GM04503 (cell line): Measurements from ENCODE around the gene EBF4.
"Not testable (repeated sequence)": the region's sequence is repeated elsewhere in the genome, so short reads cannot be mapped to it uniquely, and the experiment has no call there.

Experiments
- DNase-seq: peaks from one replicate; pipeline ENCODE4 v3.0.0-alpha.2; 2012; ENCODE audit warnings: low read depth

Gene EBF4

GRCh38 chr20:2796011-2796660 is 103.6 kb downstream of the EBF4 start:
- DNase-seq = no peak

DNA sequence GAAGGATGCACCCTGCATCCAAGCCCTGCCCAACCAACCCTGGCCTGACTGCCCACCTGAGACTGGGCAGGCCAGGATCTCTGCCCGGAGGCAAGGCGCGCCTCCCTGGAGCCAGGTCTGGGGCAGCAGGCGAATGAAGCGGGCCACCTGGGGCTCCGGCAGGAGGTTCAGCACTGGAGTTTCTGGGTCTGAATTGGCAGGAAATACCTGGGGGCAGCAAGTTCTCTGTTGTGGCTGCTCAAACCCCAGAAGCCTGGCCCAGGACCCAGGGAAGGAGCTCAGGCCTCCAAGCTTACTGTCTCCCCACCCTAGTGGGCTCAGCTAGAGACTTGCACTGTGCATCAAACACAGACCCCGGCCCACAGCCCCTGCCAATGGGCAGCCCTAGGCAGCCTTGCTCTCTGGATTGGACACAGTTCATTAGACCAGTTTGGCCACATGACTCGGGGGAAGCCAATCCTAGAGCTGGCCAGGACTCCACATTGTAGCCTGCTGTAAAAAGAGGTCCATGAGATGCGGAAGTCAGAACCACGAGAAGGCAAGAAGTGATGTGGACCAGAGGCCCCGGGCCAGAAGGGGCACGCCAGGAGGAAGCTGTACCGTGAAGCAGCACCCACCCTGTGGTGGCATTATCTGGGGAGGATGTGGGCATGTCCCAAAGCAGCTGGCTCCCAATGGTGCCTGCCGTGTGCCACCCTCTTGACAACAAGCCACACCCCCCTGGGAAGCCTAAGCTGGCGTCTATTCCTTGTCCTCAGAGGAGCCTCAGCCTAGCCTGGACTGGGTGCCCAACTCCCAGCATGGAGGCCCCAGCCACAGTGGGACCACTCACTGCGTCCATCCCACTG is 104.8 kb downstream of the EBF4 start:
- no peak for DNase-seq

DNA sequence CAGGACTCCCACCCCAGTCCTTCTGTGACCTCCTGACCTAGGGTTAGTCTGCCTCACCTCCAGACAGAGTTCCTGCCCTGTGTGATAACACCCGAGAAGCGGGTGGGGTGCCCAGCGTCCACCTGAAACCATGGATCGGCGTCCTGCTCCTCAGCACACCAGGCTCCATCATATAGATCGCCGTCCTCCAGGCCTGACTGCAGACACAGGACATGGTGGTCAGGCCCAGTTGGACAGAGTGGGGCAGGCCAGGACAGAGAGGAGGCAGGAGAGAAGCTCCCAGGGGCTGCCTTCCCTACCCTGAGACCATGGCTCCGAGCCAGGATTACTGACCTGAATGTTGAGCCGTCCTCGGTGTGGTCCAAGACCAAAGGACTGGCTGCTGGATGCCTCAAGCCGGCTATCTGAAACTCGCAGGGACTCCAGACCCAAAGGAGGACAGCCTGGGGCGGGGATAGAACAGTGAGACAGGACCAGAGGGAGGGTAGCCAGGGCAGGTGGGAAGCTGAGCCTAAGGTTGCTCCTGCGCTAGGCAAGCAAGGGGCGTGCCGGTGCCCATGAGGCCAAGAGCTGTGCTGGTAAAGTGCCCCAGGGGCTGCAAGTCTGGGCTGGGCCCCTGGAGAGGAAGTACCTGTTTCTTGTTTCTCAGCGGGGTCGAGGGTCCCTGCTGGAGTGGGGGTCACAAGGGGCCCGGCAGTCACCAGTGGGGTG is 105.7 kb downstream of the EBF4 start:
- no peak for DNase-seq

DNA sequence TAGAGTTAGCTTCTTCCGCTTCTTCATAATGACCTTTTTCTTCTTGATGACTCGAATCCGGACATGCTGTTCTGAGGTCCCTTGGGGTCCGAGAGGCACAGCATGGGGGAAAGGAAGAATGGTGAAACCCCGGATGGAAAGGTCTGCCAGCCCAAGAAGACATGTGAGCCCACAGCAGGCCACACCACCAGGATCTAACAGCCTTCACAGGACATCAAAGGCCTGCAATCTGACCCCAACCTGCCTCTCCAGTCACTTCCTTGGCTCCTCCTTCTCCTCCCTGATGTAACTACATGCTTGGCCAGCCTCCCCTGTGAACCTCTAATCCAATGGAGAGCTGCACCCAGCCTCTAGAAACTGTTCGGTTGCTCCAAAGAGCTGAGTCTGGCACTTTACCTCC is 106.2 kb downstream of the EBF4 start:
- no peak for DNase-seq

GRCh38 chr20:2799271-2799670 is 106.7 kb downstream of the EBF4 start:
- DNase-seq = no peak

DNA sequence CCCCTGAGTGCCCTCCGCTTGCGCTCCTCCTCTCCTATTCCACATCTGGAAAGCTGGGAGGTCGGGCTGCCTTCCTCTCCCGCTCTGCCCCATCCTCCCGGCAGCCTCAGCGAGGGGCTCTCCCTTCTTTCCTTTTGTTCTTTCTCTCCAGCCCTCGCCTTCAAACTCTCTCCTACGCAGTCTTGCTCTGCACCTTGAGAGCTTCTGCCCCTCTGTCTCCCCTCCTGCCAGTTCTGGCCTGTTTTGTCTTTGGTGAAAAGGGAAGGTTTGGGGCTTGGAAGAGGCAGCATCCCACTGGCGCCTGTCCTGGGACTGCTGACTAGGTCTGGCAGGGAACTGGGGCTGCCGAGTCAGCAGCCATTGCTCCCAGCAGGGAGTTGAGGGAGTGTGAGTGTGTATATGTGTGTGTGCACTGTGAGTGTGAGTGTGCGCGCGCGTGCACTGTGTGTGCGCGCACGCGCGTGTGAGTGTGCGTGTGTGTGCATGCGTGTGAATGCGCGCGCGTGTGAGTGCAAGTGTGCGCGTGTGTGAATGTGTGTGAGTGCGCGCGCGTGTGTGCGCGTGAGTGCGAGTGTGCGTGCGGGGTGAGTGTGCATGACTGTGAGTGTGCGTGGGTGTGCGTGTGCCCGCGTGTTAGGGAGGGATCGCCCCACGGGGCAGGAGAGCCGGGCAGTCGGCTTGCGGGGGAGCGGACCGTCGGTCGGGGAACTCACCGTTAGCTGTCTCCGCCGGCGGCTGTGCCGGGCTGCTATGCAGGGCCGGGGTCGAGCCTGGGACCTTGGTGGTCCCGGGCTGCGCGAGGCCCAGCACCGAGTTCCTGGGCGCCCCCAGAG is 107.3 kb downstream of the EBF4 start:
- no peak for DNase-seq

GRCh38 chr20:2800521-2801285 is 108.1 kb downstream of the EBF4 start, which contains the start of gene CPXM1:
CPXM1 (minus strand) TSS chr20:2800627; CDS start chr20:2800572, 55 bp downstream.
- DNase-seq = no peak

DNA sequence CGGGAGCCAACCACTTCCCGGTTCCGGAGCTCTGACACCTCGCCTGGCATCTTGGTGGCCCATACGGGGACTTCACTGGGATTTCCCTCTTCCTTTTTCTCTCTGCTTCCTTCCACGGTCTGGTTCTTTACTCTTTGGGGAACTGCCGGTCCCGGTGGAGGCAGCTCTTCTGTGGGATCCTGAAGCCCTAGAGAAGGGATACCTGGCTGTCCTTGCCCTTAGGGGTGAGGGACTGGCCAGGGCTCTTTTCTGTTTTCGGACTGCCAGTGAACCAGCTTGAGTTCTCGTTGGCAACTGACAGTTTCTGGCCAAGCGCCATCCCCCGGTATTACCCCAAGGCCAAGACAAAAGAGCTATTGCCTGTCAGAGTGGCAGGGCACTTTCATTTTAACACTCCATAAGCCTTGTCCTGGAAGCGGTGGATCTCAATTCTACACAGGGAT is 108.7 kb downstream of the EBF4 start:
- no peak for DNase-seq

DNA sequence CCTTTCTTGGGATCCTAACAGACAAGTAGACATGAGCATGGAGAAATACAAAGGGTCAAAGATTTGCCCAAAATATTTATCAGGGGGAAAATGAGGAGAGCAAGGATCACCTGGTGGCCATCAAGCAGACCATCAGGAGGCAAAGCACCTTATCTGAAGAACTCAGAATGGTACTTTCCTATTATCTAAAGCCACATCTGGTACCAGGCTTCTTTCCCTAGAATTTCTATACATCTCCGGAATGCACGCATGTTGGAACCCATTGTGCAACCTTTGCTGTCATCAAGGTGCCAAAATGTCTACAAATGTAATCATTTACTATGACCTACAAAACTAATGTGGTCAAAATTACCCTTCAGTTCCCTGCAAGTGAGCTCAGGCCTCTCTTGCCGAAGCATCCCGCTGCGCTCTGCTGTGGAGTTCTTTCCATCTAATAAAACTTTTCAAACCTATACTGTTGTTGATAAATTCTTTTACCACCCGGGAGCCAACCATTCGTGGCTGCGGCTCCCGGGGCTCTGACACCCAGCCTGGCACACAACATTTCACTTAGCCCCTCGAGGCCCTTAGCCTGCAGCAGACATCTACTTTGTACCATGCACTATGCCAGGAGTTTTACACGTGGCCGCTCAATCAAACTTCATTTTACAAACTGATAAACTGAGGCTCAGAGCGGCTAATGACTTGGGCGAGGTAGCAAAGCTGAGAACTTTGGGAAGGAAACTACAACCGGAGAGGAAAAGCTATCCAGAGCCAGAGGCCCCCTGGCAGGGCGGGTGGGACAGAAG is 111.7 kb downstream of the EBF4 start:
- no peak for DNase-seq

DNA sequence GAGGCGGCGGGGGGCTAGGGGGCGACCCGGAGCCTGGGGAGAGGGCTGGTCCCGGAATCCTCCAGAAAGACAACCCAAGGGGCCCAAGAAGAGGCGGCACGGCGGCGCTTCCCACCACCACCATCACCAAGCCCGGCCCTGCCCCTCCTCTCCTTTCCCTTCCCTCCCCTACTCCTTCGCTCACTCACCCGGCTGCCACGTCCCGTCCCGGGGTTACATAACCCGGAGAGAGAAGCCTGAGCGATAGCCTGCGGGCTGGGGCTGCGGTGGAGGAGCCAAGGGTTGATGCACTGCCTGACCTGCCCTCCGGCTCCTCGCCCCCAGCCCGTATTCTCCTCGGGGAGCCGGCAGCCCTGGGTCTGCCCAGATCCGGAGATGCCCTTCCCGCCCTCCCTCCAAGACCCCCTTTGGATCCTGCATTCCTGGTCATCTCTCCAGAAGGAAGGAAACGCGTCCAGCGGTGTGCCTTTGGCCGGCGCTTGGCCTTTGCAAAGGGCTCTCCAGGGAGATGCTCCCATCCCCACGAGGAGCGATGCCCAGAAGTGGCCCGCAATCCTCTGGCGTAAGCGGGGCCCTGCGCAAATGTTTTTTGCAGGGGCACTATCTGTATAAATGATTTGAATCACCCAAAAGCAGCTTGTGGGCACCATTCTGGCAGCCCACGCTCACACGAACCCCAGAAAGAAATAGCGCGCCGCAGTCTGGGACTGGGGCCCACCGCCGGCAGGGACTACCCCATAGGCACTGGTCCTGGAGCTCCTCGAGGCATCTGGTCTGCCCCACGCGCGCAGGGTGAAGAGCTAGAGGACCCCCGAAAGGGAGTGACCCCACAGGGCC is 112.5 kb downstream of the EBF4 start:
- DNase-seq = no peak

DNA sequence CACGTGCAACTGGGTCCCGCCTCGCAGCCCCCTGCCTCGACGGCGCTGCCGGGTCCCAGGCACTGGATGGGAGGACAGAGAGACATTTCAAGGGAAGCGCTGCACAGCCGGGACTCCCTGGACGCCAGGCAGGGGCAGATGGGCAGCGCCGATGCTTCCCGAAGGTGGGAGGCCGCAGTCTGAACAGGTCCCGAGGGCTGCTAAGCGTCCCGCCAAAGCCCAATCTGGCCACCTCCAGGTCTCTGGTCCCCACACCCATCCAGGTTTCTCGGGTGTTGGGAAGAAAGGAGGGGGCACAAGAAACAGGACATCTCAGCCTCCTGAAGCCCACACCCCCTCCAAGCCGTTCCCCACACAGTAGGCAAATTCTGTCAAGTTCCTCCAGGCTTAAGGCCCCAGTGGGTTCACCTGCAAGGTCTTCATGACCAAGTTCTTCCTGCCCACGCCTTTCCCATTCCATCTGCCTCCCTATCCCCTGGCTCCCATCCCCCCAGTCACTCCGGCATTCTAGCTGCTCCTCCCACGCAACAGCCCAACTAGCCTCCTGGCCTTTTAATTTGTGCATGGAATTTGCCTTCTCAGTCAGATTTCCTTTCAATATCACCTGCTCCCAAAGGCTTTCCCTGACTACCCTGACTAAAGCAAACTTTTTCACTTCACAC is 113.2 kb downstream of the EBF4 start:
- DNase-seq = no peak

DNA sequence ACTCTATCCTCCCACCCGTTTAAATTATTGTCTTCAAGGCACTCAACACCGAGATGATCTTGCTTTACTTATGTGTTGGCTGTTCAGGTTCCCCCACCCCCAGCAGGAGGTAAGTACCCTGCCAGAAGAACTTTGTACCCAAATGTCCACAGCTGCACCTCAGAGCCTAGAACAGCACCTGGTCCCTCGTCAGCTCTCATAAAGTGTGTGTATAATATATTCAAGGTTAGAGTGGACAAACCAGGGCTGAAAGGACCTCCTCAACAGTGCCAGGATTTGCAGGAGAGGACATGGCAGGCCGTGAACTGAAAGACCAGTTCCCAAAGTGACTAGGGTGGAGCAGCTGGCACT is 113.7 kb downstream of the EBF4 start:
- DNase-seq = no peak

- no peak for DNase-seq
Measured at GRCh38 chr20:2807019-2807418, 114.4 kb downstream of the EBF4 start.

GRCh38 chr20:2807929-2808328 is 115.3 kb downstream of the EBF4 start:
- DNase-seq = not testable (repeated sequence)

DNA sequence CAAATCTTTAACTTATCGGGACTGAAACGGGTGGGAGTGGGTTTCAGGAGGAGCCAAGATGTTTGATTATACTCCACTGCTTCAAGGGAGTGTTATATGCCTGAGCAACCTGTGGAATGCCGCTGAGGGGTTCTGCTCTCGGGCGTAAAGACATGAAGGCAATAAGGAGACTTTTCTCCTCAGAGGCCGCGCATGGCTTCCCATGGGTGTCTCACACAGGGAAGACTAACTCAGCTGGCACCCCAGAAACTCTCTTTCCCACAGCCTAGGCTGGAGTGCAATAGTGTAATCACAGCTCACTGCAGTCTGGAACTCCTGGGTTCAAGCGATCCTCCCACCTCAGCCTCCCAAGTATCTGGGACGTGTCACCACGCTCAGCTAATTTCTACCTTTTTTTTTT is 117.1 kb downstream of the EBF4 start:
- no peak for DNase-seq
